ENCODE measurements around the gene GAL3ST2.

DNA sequence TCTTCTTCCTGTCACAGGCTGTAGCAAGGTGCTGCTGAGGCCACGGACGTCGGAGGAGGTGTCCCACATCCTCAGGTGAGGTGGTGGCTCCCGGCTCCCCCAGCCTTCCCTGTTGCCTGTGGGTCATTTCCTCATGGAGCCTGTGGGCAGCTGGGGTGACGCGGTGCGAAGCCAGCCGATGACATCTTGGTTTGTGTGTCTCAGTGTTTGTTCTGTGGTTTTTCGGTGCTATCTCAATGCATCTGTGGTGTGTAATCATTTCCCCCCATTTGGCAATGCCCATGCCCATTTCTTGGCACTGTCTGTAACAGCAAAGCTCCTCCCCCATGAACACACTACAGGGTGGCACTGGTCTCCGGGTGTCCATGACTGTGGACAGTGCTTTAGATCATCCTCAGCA lies 35.6 kb upstream of the GAL3ST2 start:
- TF ChIP-seq EZH2phosphoT487 (IDR thresholded peaks at IDR 0.05; ENCODE audit: insufficient read depth, low read depth) (no peak), EZH2 (IDR thresholded peaks at IDR 0.05; ENCODE audit: insufficient read depth, poor library complexity, severe bottlenecking) (no peak)

Measured in GM23248 (cell line).